ENCODE measurements around the gene CASK. TPM values are rescaled to one million over a fixed set of nuclear protein-coding genes. Genes with fewer than 3 reads are reported as not detected.

The CASK gene
- total and polyA plus RNA-seq, 2 of the 13 experiments (the other 11 are each of a cell fraction or from before 2014, with no cell fraction given) = 14.5 to 16.0 TPM

DNA sequence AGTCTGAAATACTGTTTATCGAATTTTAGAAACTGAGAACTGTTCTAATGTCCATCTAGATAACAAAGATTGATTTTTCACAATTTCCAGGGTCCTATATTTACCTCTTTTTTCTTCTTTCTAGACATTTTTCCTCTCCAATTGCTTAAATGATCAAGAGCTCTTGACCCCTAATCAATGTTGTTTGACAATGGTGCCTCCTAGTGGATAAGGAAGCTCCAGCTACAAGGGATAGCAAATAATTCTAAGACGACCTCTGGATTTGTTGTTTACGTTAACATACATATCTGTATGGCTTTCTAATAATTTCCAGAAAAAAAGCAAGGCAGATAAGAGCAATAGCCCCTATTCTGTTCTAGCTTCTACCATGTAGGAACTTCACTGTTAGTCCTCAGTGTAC is 163.5 kb downstream of the CASK start:
- ATAC-seq (no peak), FAIRE-seq (no peak), DNase-seq (ENCODE audit: low spot score) (peak; percentile 4)
- TF ChIP-seq, protein P1, sequence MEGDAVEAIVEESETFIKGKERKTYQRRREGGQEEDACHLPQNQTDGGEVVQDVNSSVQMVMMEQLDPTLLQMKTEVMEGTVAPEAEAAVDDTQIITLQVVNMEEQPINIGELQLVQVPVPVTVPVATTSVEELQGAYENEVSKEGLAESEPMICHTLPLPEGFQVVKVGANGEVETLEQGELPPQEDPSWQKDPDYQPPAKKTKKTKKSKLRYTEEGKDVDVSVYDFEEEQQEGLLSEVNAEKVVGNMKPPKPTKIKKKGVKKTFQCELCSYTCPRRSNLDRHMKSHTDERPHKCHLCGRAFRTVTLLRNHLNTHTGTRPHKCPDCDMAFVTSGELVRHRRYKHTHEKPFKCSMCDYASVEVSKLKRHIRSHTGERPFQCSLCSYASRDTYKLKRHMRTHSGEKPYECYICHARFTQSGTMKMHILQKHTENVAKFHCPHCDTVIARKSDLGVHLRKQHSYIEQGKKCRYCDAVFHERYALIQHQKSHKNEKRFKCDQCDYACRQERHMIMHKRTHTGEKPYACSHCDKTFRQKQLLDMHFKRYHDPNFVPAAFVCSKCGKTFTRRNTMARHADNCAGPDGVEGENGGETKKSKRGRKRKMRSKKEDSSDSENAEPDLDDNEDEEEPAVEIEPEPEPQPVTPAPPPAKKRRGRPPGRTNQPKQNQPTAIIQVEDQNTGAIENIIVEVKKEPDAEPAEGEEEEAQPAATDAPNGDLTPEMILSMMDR (CRISPR knock-in tag; IDR thresholded peaks at IDR 0.05) = peak; percentile 51
- peak; percentile 44; the same call in 1 of the 2 replicates for TF ChIP-seq STAG1 (CRISPR knock-in tag; IDR thresholded peaks at IDR 0.05)
- TF ChIP-seq, protein P2, sequence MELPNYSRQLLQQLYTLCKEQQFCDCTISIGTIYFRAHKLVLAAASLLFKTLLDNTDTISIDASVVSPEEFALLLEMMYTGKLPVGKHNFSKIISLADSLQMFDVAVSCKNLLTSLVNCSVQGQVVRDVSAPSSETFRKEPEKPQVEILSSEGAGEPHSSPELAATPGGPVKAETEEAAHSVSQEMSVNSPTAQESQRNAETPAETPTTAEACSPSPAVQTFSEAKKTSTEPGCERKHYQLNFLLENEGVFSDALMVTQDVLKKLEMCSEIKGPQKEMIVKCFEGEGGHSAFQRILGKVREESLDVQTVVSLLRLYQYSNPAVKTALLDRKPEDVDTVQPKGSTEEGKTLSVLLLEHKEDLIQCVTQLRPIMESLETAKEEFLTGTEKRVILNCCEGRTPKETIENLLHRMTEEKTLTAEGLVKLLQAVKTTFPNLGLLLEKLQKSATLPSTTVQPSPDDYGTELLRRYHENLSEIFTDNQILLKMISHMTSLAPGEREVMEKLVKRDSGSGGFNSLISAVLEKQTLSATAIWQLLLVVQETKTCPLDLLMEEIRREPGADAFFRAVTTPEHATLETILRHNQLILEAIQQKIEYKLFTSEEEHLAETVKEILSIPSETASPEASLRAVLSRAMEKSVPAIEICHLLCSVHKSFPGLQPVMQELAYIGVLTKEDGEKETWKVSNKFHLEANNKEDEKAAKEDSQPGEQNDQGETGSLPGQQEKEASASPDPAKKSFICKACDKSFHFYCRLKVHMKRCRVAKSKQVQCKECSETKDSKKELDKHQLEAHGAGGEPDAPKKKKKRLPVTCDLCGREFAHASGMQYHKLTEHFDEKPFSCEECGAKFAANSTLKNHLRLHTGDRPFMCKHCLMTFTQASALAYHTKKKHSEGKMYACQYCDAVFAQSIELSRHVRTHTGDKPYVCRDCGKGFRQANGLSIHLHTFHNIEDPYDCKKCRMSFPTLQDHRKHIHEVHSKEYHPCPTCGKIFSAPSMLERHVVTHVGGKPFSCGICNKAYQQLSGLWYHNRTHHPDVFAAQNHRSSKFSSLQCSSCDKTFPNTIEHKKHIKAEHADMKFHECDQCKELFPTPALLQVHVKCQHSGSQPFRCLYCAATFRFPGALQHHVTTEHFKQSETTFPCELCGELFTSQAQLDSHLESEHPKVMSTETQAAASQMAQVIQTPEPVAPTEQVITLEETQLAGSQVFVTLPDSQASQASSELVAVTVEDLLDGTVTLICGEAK (IDR thresholded peaks at IDR 0.05) = no peak
- TF ChIP-seq, protein P2 (CRISPR knock-in tag; IDR thresholded peaks at IDR 0.05) = no peak
- no peak for TF ChIP-seq ZNF564 (CRISPR knock-in tag; IDR thresholded peaks at IDR 0.05)
- no peak overlapping the region for H3K4me3 ChIP-seq (replicated peaks in 1 of 3; ENCODE audit: insufficient read depth in 1 of 3, low read depth in 2 of 3, low read length in 3 of 3)
- intact Hi-C loops (cut with micrococcal nuclease; ENCODE audit: unreplicated experiment) (no loop called here), in situ Hi-C loops (cut with HindIII; ENCODE audit: extremely low pct_ligation_motif_present, low pct_unique_long_range_greater_than_20kb) (no loop called here)
- WGBS (ENCODE audit: low lambda C conversion rate) = 92% methylated on average over 3 of the region's 3 CpGs
- no peak overlapping the region for H3K9ac ChIP-seq (ENCODE audit: insufficient read depth, low read depth, low read length)
- no peak overlapping the region for H3K4me2 ChIP-seq (ENCODE audit: low read depth, low read length)
- BruUV-seq (replicated peaks) = no TSS peak
- ChIA-PET CTCF (ENCODE audit: low intra/inter-chr PET ratio, low total read pairs) (no interaction called here), POLR2A (no interaction called here)
- no peaks in the 10 kb centered on the region for H3K4me1 ChIP-seq (ENCODE audit: insufficient read depth, low read length)
- H3K36me3 ChIP-seq (replicated peaks in 1 of 2; ENCODE audit: control insufficient read depth in 1 of 2, insufficient read depth in 2 of 2, low read length in 2 of 2) = no peaks in the 10 kb centered on the region
- H3K27me3 ChIP-seq (ENCODE audit: control insufficient read depth in 1 of 2, insufficient read depth in 2 of 2, low read length in 2 of 2) = no peaks in the 10 kb centered on the region
- no peaks in the 10 kb centered on the region for H4K20me1 ChIP-seq (ENCODE audit: insufficient read depth, low read length)
- no peaks in the 10 kb centered on the region for H3K9me3 ChIP-seq (ENCODE audit: low read length)
- H3K79me2 ChIP-seq (ENCODE audit: insufficient read depth, low read length) = no peaks in the 10 kb centered on the region
- H2AFZ ChIP-seq (ENCODE audit: low read length) = no peak overlapping the region
- H3K27ac ChIP-seq (ENCODE audit: extremely low read length, insufficient read depth, low read length) = no peak overlapping the region

Data from HepG2 (cell line).